GM19468 (cell line): ENCODE measurements around the gene FAM187B.

ENCODE experiments used
- ATAC-seq: cut with Tn5 transposase; IDR thresholded peaks from one replicate; pipeline ENCODE4 v1.9.1; 2021; ENCODE audit warnings: mild to moderate bottlenecking, moderate library complexity, moderate number of reproducible peaks; ENCODE audit not compliant: unreplicated experiment; ENCODE audit errors: extremely low read depth

FAM187B gene

GRCh38 chr19:35264268-35265125, 36.0 kb upstream of the FAM187B start:
- no peak for ATAC-seq

- no peak for ATAC-seq
These were observed 33.7 kb upstream of the FAM187B start for GRCh38 chr19:35262101-35262761.

- no peak for ATAC-seq
These were observed 33.0 kb upstream of the FAM187B start for GRCh38 chr19:35261356-35262100.

- ATAC-seq, result no peak
These were observed 32.3 kb upstream of the FAM187B start for GRCh38 chr19:35260694-35261304.

- no peak for ATAC-seq
These were observed 28.5 kb upstream of the FAM187B start for GRCh38 chr19:35257113-35257461.

- ATAC-seq, result no peak
These were observed 28.0 kb upstream of the FAM187B start for GRCh38 chr19:35256566-35256965.

- ATAC-seq, result no peak
These were observed 26.1 kb upstream of the FAM187B start for GRCh38 chr19:35254341-35255297.

- ATAC-seq, result no peak
These were observed 25.1 kb upstream of the FAM187B start for GRCh38 chr19:35253316-35254286.

- no peak for ATAC-seq
These were observed 22.9 kb upstream of the FAM187B start for GRCh38 chr19:35251456-35251855.

GRCh38 chr19:35249848-35250711, 21.5 kb upstream of the FAM187B start:
- ATAC-seq, result no peak

- ATAC-seq, result no peak
These were observed 20.8 kb upstream of the FAM187B start for GRCh38 chr19:35249146-35249847.

GRCh38 chr19:35248310-35249145, 20.0 kb upstream of the FAM187B start, which contains the start of gene LSR:
Gene LSR, plus strand, starts transcription at chr19:35249002. Its CDS starts 21 bp downstream, at chr19:35249023.
- peak; percentile 45 for ATAC-seq

- ATAC-seq, result no peak
These were observed 19.2 kb upstream of the FAM187B start for GRCh38 chr19:35247526-35248309.

GRCh38 chr19:35246466-35247092, 18.0 kb upstream of the FAM187B start:
- ATAC-seq, result no peak

GRCh38 chr19:35241417-35241816, 12.9 kb upstream of the FAM187B start:
- ATAC-seq, result no peak
